H9 (cell line): Measurements from ENCODE around the gene GSTK1. TPM values are rescaled to one million over a fixed set of nuclear protein-coding genes. Genes with fewer than 3 reads are reported as not detected.

Source experiments
- DNase-seq: peaks from one replicate; pipeline ENCODE4 v3.0.0-alpha.2; 2017
- H2AFZ ChIP-seq: one replicate; pipeline ENCODE4 v1.6.1; 2013; ENCODE audit warnings: mild to moderate bottlenecking, low read length, control low read depth, moderate library complexity
- H2AK5ac ChIP-seq: 2 replicates; pipeline ENCODE4 v1.6.1; 2013; ENCODE audit warnings: low read length, control low read depth, mixed read lengths; ENCODE audit not compliant: insufficient read length
- H2BK120ac ChIP-seq: one replicate; pipeline ENCODE4 v1.6.1; 2013; ENCODE audit warnings: low read depth, mild to moderate bottlenecking, low read length, control low read depth, inconsistent platforms; ENCODE audit not compliant: poor library complexity, severe bottlenecking
- H2BK12ac ChIP-seq: 2 replicates; pipeline ENCODE4 v1.6.1; 2013; ENCODE audit warnings: low read length, control low read depth, mixed read lengths, low read depth; ENCODE audit not compliant: insufficient read length
- H2BK15ac ChIP-seq: 2 replicates; pipeline ENCODE4 v1.6.1; 2013; ENCODE audit warnings: low read depth, low read length, control low read depth
- H2BK20ac ChIP-seq: one replicate; pipeline ENCODE4 v1.6.1; 2013; ENCODE audit warnings: low read depth, mild to moderate bottlenecking, low read length, control low read depth, inconsistent platforms; ENCODE audit not compliant: poor library complexity, severe bottlenecking
- H2BK5ac ChIP-seq: 2 replicates; pipeline ENCODE4 v1.6.1; 2013; ENCODE audit warnings: low read length, control low read depth, mixed read lengths; ENCODE audit not compliant: insufficient read length
- H3K14ac ChIP-seq: 2 replicates; pipeline ENCODE4 v1.6.1; 2013; ENCODE audit warnings: low read length, control low read depth; ENCODE audit not compliant: insufficient read depth
- H3K18ac ChIP-seq: 2 replicates; pipeline ENCODE4 v1.6.1; 2013; ENCODE audit warnings: low read depth, mild to moderate bottlenecking, mixed read lengths, low read length, control low read depth; ENCODE audit not compliant: insufficient read length
- H3K23ac ChIP-seq: 2 replicates; pipeline ENCODE4 v1.6.1; 2013; ENCODE audit warnings: low read length, control low read depth, mixed read lengths, low read depth; ENCODE audit not compliant: insufficient read length
- H3K23me2 ChIP-seq: 2 replicates; pipeline ENCODE4 v1.6.1; 2013; ENCODE audit warnings: low read depth, mild to moderate bottlenecking, mixed read lengths, low read length, control low read depth; ENCODE audit not compliant: insufficient read length, poor library complexity, severe bottlenecking
- H3K27ac ChIP-seq: 2 replicates; pipeline ENCODE4 v1.5.1; 2013; ENCODE audit warnings: low read length, control low read depth, mixed read lengths, low read depth; ENCODE audit not compliant: insufficient read length
- H3K27me3 ChIP-seq: 2 replicates; pipeline ENCODE4 v1.6.1; 2013; ENCODE audit warnings: low read length, control low read depth, inconsistent platforms; ENCODE audit not compliant: insufficient read depth
- H3K4ac ChIP-seq: 2 replicates; pipeline ENCODE4 v1.6.1; 2013; ENCODE audit warnings: low read depth, mild to moderate bottlenecking, control low read depth, inconsistent platforms, low read length, moderate library complexity
- H3K4me1 ChIP-seq: 2 replicates; pipeline ENCODE4 v1.6.1; 2013; ENCODE audit warnings: low read length, control low read depth, inconsistent platforms; ENCODE audit not compliant: insufficient read depth
- H3K4me2 ChIP-seq: 2 replicates; pipeline ENCODE4 v1.6.1; 2013; ENCODE audit warnings: low read length, control low read depth, mixed read lengths; ENCODE audit not compliant: insufficient read length, insufficient read depth
- H3K56ac ChIP-seq: 2 replicates; pipeline ENCODE4 v1.6.1; 2013; ENCODE audit warnings: low read depth, mild to moderate bottlenecking, mixed read lengths, low read length, control low read depth; ENCODE audit not compliant: insufficient read length
- H3K79me1 ChIP-seq: 2 replicates; pipeline ENCODE4 v1.6.1; 2013; ENCODE audit warnings: low read depth, mild to moderate bottlenecking, moderate library complexity, low read length, control low read depth, inconsistent platforms; ENCODE audit not compliant: insufficient read depth, poor library complexity, severe bottlenecking
- H3K79me2 ChIP-seq: 2 replicates; pipeline ENCODE4 v1.6.1; 2013; ENCODE audit warnings: low read length, control low read depth, inconsistent platforms; ENCODE audit not compliant: insufficient read depth
- H3K9ac ChIP-seq: 2 replicates; pipeline ENCODE4 v1.6.1; 2013; ENCODE audit warnings: low read length, control low read depth, mixed read lengths; ENCODE audit not compliant: insufficient read length; ENCODE audit errors: extremely low read depth
- H3K9me3 ChIP-seq: one replicate; pipeline ENCODE4 v1.6.1; 2013; ENCODE audit warnings: low read depth, low read length, inconsistent platforms; ENCODE audit not compliant: control insufficient read depth
- H3T11ph ChIP-seq: one replicate; pipeline ENCODE4 v1.6.1; 2013; ENCODE audit warnings: mild to moderate bottlenecking, low read length, control low read depth, inconsistent platforms
- H4K20me1 ChIP-seq: one replicate; pipeline ENCODE4 v1.6.1; 2013; ENCODE audit not compliant: control insufficient read depth, insufficient read length, insufficient read depth
- H4K5ac ChIP-seq: 2 replicates; pipeline ENCODE4 v1.6.1; 2013; ENCODE audit warnings: low read depth, mild to moderate bottlenecking, mixed read lengths, low read length, control low read depth; ENCODE audit not compliant: insufficient read length
- H4K8ac ChIP-seq: replicated peaks from 2 replicates; pipeline ENCODE4 v1.6.1; 2013; ENCODE audit warnings: low read length, control low read depth, mixed read lengths, low read depth; ENCODE audit not compliant: insufficient read length
- H4K91ac ChIP-seq: 2 replicates; pipeline ENCODE4 v1.6.1; 2013; ENCODE audit warnings: low read depth, mild to moderate bottlenecking, moderate library complexity, mixed read lengths, low read length, control low read depth; ENCODE audit not compliant: insufficient read length
- H3K27ac Mint-ChIP-seq, 3 experiments: 2 replicates in 2 of 3; 3 replicates in 1 of 3; pipeline ENCODE4 v1.8.0; 2020 to 2021; ENCODE audit warnings: mixed read lengths in 3 of 3, mild to moderate bottlenecking in 1 of 3, moderate library complexity in 1 of 3
- H3K27me3 Mint-ChIP-seq: 2 replicates; pipeline ENCODE4 v1.8.0; 2021; ENCODE audit warnings: low read depth, mild to moderate bottlenecking, moderate library complexity, mixed read lengths
- H3K36me3 Mint-ChIP-seq, 3 experiments: 2 replicates in 2 of 3; 3 replicates in 1 of 3; pipeline ENCODE4 v1.8.0; 2020 to 2021; ENCODE audit warnings: low read depth in 3 of 3, mixed read lengths in 3 of 3; ENCODE audit not compliant: insufficient read depth in 1 of 3
- H3K4me1 Mint-ChIP-seq, 2 experiments: 2 replicates each; pipeline ENCODE4 v1.8.0; 2020; ENCODE audit warnings: mixed read lengths in 2 of 2
- H3K4me3 Mint-ChIP-seq, 2 experiments: 2 replicates in 1 of 2; 3 replicates in 1 of 2; pipeline ENCODE4 v1.8.0; 2020 to 2021; ENCODE audit warnings: mild to moderate bottlenecking in 2 of 2, mixed read lengths in 2 of 2, moderate library complexity in 1 of 2
- H3K9me3 Mint-ChIP-seq, 2 experiments: 2 replicates in 1 of 2; 3 replicates in 1 of 2; pipeline ENCODE4 v1.8.0; 2020; ENCODE audit warnings: mild to moderate bottlenecking in 2 of 2, mixed read lengths in 2 of 2, moderate library complexity in 1 of 2
- WGBS: extraction: QIAGEN DNeasy Blood & Tissue Kit; methylation state at CpG from one replicate; pipeline ENCODE4 v1.1.7; 2013; ENCODE audit warnings: missing lambda C conversion rate, low lambda C conversion rate, mixed read lengths; ENCODE audit not compliant: insufficient read length; ENCODE audit errors: extremely low coverage; 5-methylcytosine and 5-hydroxymethylcytosine counted together
- total RNA-seq: library from RNA; stranded (reverse); gene quantifications from 2 replicates; pipeline ENCODE4 v1.2.1, GENCODE V29; 2021
- TF ChIP-seq, protein P1 (sequence below): fragments of 200-600 bp; sonication (generic); conservative IDR thresholded peaks from 3 replicates; pipeline ENCODE4 v1.8.0; 2021; ENCODE audit warnings: antibody characterized with exemption, mild to moderate bottlenecking

Gene GSTK1
- total RNA-seq, 1 experiment from 2014 or later, result 36.1 TPM

DNA sequence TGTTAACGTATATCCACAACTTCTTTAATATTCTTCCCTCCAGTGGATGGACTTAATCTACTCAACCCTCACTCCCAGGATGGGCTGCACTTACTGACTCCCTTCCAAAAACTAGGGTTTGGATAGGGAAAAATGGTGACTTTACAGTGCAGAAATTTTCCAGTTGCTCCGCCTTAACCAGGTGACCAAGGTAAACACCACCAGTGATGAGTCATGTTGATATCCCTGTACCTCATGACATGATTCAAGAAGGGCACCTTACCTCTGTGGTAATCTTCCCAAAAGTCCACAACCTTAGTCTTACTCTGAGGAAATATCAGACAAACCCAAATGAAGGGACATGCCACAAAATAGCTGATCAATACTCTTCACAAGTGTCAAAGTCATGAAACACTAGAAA lies 3.5 kb upstream of the GSTK1 start:
- Histone ChIP-seq H3K9me3 (no peaks in the 10 kb centered on the region), H3K79me2 (no peaks in the 10 kb centered on the region), H4K20me1 (no peaks in the 10 kb centered on the region), H3K4ac (no peak overlapping the region), H4K91ac (no peak overlapping the region), H2BK20ac (no peak overlapping the region), H2BK120ac (no peak overlapping the region), H3K27me3 (no peaks in the 10 kb centered on the region), H2BK5ac (no peak overlapping the region), H2AK5ac (no peak overlapping the region), H4K5ac (no peak overlapping the region), H3K4me1 (no peaks in the 10 kb centered on the region; the same call in 1 of the 2 replicates), H3K18ac (no peak overlapping the region), H3K23ac (no peak overlapping the region), H3K27ac (no peak overlapping the region), H3T11ph (no peak overlapping the region), H2BK15ac (no peak overlapping the region), H3K23me2 (peaks cover 10% of the 10 kb centered on the region), H3K79me1 (no peaks in the 10 kb centered on the region), H2AFZ (no peak overlapping the region), H3K4me2 (no peak overlapping the region), H2BK12ac (no peak overlapping the region), H3K56ac (no peak overlapping the region), H3K9ac (no peak overlapping the region), H4K8ac (no peak overlapping the region), H3K14ac (no peak overlapping the region)
- no CpG with 5 or more reads among the region's 2 CpGs for WGBS
- no peak overlapping the region for H3K4me3 Mint-ChIP-seq
- peaks cover 14% of the 10 kb centered on the region for H3K27me3 Mint-ChIP-seq
- peaks cover 0 to 2% of the 10 kb centered on the region in 2 experiments; a peak in 1 of 5 replicates for H3K9me3 Mint-ChIP-seq
- no peaks in the 10 kb centered on the region; a peak in 3 of 7 replicates for H3K36me3 Mint-ChIP-seq
- peaks cover 10 to 13% of the 10 kb centered on the region in 2 experiments for H3K4me1 Mint-ChIP-seq
- TF ChIP-seq, protein P1, sequence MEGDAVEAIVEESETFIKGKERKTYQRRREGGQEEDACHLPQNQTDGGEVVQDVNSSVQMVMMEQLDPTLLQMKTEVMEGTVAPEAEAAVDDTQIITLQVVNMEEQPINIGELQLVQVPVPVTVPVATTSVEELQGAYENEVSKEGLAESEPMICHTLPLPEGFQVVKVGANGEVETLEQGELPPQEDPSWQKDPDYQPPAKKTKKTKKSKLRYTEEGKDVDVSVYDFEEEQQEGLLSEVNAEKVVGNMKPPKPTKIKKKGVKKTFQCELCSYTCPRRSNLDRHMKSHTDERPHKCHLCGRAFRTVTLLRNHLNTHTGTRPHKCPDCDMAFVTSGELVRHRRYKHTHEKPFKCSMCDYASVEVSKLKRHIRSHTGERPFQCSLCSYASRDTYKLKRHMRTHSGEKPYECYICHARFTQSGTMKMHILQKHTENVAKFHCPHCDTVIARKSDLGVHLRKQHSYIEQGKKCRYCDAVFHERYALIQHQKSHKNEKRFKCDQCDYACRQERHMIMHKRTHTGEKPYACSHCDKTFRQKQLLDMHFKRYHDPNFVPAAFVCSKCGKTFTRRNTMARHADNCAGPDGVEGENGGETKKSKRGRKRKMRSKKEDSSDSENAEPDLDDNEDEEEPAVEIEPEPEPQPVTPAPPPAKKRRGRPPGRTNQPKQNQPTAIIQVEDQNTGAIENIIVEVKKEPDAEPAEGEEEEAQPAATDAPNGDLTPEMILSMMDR, result no peak
- no peak overlapping the region for H3K27ac Mint-ChIP-seq
- DNase-seq, result no peak
